ENCODE results near the gene MFGE8.
"Not testable (repeated sequence)": the region's sequence is repeated elsewhere in the genome, so short reads cannot be mapped to it uniquely, and the experiment has no call there.

MFGE8 gene

GRCh38 chr15:88930579-88930978, 17.4 kb upstream of the MFGE8 start:
- no peak for DNase-seq (ENCODE audit: low read depth)
- TF ChIP-seq CTCF (conservative IDR thresholded peaks at IDR 0.05; ENCODE audit: control insufficient read depth, insufficient read depth, low read depth, low read length): no peak
- no peak overlapping the region for H3K4me3 ChIP-seq (ENCODE audit: control insufficient read depth, low read depth, low read length)

GRCh38 chr15:88929358-88930098, 16.3 kb upstream of the MFGE8 start:
- DNase-seq (ENCODE audit: low read depth): peak; percentile 69
- not testable (repeated sequence) for H3K4me3 ChIP-seq (ENCODE audit: control insufficient read depth, low read depth, low read length)

GRCh38 chr15:88928192-88928591, 15.0 kb upstream of the MFGE8 start:
- DNase-seq (ENCODE audit: low read depth): not testable (repeated sequence)

GRCh38 chr15:88925648-88926047, 12.5 kb upstream of the MFGE8 start:
- not testable (repeated sequence) for DNase-seq (ENCODE audit: low read depth); H3K4me3 ChIP-seq (ENCODE audit: control insufficient read depth, low read depth, low read length)

More at GRCh38 chr15:88928192-88928591, 15.0 kb upstream of the MFGE8 start:
- H3K4me3 ChIP-seq (ENCODE audit: control insufficient read depth, low read depth, low read length): not testable (repeated sequence)

- not testable (repeated sequence) for H3K4me3 ChIP-seq (ENCODE audit: control insufficient read depth, low read depth, low read length)
- DNase-seq (ENCODE audit: low read depth): peak; percentile 91
These were observed 7.8 kb upstream of the MFGE8 start for GRCh38 chr15:88920892-88921435.

- no peak overlapping the region for H3K4me3 ChIP-seq (ENCODE audit: control insufficient read depth, low read depth, low read length)
- TF ChIP-seq CTCF (conservative IDR thresholded peaks at IDR 0.05; ENCODE audit: control insufficient read depth, insufficient read depth, low read depth, low read length): no peak
- DNase-seq (ENCODE audit: low read depth): peak; percentile 91
These were observed 7.2 kb upstream of the MFGE8 start for GRCh38 chr15:88920186-88920891.

GRCh38 chr15:88918738-88919137, 5.6 kb upstream of the MFGE8 start:
- peak; percentile 99 for DNase-seq (ENCODE audit: low read depth)
- no peak for TF ChIP-seq CTCF (conservative IDR thresholded peaks at IDR 0.05; ENCODE audit: control insufficient read depth, insufficient read depth, low read depth, low read length)
- no peak overlapping the region for H3K4me3 ChIP-seq (ENCODE audit: control insufficient read depth, low read depth, low read length)

- peak; percentile 48 for DNase-seq (ENCODE audit: low read depth)
- no peak for TF ChIP-seq CTCF (conservative IDR thresholded peaks at IDR 0.05; ENCODE audit: control insufficient read depth, insufficient read depth, low read depth, low read length)
- H3K4me3 ChIP-seq (ENCODE audit: control insufficient read depth, low read depth, low read length): no peak overlapping the region
These were observed 4.6 kb upstream of the MFGE8 start for GRCh38 chr15:88917760-88918159.

GRCh38 chr15:88915354-88915753, 2.2 kb upstream of the MFGE8 start:
- no peak for TF ChIP-seq CTCF (conservative IDR thresholded peaks at IDR 0.05; ENCODE audit: control insufficient read depth, insufficient read depth, low read depth, low read length)
- DNase-seq (ENCODE audit: low read depth): no peak
- no peak overlapping the region for H3K4me3 ChIP-seq (ENCODE audit: control insufficient read depth, low read depth, low read length)

All from fibroblast of mammary gland (primary cell).